Measurements from ENCODE around the gene PHLDB1.
A peak's percentile ranks its signal among the peaks of the same experiment; 100 is the strongest.

PHLDB1 gene

DNA sequence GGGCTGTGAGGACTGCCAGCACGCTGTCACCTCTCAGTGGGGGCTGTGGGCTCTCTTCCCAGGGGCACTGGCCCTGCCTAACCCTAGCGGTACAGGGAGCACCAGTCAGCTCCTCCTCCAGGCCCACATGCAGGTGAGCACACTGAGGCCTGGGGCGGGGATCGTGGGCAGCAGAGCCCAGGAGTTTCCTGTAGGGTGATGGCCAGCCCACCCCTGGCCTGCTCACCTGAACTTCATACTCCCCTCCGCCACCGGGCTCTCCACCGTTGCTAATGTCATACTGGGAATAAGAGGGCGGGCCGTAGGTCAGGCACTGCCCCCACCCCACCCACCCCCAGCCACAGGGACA lies 82.1 kb downstream of the PHLDB1 start:
- no peak for DNase-seq

DNA sequence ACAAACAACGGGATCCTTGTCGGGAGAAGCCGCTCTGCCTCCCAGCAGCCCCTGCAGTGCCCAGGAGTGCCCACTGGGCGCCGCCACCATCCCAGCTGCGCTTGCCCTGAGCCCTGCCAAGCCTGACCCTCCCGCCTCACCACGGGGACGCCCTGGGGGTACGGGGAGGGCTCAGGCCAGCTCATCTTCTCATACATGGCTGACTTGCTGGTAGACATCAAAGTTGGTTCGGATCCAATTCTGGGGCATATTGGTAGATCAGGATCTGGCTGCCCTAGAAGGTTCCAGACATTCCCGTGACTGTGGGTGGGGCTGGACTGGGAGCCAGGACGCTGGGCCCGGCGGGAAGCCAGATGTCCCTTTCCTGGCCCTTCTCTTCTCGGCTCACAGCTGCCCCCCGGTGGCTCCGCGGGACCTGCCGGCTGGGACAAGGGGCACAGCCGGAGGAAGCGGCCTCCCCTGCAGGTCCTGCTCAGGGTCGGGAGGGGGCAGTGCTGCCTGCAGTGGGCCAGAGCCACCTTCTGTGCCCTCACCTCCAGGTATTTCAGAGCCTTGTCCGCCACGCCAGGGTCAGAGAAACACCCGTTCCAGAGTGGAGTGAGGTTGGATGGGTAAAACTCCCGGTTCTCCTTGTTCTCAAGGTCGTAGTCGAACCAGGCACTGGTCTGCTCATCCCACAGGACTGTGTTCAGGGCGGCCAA lies 82.6 kb downstream of the PHLDB1 start:
- peak; percentile 97 for DNase-seq

GRCh38 chr11:118690553-118691304 lies 83.3 kb downstream of the PHLDB1 start:
- DNase-seq, result no peak

DNA sequence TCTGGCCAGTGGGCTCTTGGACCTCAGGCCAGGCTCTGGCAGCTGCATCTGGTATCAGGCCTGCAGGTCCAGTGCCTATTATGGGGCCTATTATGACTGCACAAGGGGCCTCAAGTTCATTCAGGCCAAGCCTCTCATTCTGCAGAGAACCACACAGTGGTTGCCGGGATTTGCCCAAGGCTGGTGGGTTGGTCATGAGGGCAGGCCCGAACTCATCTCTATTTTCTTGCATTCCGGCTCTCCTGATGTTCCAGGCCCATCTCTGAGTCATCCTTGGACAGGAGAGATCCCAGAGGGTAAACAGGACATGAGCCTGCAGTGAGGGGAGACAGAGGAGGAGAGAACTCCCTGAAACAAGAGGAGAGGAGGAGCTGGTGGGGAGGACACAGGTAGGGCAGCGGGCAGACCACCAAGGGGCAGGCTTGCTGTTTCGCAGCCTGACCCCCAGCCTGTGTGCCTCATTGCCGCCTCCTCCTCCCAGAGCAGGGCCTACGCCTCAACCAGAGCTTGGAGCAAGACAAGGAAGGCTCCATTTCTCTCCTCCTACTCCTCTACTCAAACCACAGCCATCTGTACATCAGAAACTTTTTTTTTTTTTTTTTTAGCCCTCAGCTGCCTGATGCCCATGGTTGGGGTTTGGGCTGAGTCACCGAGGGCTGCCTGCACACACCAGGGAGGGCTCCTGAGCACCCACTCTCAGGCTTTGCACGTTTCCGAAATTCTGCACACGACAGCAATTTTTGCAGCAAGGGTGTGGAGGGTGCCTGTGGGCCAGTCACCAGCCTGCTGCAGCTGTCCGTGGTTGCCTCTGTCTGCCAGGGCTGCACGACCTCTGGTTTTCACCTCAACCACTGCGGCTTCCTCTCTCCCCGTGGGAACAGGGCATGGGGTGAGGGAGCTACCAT lies 84.8 kb downstream of the PHLDB1 start:
- DNase-seq, result no peak

- DNase-seq, result no peak
Observed at GRCh38 chr11:118694185-118694584, 86.8 kb downstream of the PHLDB1 start.

DNA sequence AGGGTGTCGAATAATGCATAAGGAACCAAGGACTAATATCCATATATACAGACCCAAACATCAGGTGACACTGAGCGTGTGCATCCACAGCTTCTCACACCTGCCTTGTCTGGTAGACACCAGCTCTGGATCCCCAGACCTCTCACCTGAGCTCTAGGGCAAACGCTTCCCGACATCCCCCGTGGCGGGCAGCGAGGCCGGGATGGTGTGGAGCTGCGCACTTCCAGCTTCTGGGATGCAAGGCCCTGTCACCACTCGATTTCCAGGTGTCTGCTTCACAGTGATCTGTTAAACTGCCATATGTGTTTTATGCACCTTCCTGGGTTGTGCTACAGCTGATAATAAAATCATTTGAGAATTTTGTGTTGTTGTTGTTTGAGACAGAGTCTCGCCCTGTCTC lies 87.4 kb downstream of the PHLDB1 start:
- DNase-seq, result no peak

DNA sequence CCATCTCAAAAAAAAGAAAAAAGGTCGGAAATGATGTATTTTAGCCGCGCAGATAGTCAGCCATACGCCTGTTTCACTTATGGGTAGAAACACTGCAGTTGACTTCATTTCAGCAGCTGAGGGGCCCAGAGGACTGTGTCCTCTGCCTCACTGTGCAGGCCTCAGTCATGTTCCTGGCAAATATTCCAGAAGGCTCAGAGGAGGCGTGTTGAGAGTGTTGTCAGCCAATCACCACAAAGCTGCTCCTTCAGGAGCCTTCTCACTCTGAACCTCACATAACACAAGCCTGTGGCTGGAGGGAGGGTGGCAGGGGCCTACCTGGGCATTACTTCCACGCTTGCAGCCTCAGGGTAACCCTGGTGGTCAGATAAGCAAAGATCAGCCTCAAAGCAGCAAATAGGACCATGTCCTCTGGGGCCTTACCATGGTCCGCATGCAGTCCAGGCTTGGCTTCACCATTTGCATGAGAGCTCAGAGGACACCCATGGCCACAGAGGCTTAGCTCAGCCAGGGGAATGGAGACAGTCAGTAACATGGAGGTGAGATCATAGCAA lies 89.3 kb downstream of the PHLDB1 start:
- no peak for DNase-seq

DNA sequence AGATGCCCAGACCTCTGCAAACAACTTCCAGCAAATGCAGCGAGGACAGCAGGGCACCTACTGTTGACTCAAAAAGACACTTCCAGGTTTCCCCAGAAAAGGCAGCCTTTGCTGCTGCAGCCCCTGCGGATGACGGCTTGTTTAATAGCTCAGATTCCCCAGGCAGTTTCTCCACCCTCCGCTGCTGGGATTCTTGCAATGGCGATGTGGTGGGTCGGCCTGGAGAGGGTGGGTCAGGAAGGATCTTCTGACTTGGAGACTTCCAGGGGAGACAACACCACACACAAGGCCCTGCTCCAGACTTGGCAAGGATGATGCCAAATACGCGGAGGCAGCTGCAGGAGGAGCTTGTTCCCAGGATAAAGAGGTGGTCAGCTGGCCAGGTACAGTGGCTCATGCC lies 89.9 kb downstream of the PHLDB1 start:
- no peak for DNase-seq

GRCh38 chr11:118699506-118700220 lies 92.2 kb downstream of the PHLDB1 start:
- DNase-seq, result no peak

GRCh38 chr11:118703563-118704106 lies 96.2 kb downstream of the PHLDB1 start:
- no peak for DNase-seq

- DNase-seq, result no peak
Observed at GRCh38 chr11:118705111-118705741, 97.8 kb downstream of the PHLDB1 start.

GRCh38 chr11:118705791-118706545 lies 98.6 kb downstream of the PHLDB1 start:
- DNase-seq, result no peak

- DNase-seq, result no peak
Observed at GRCh38 chr11:118706546-118706825, 99.1 kb downstream of the PHLDB1 start.
